GM18951 (cell line): Measurements from ENCODE around the gene STOX2.

Experiments used
- POLR2A ChIP-seq: IDR thresholded peaks from 4 replicates; pipeline ENCODE4 v1.6.1; 2011; ENCODE audit warnings: mild to moderate bottlenecking; ENCODE audit not compliant: insufficient read length, insufficient read depth; ENCODE audit errors: extremely low read depth
- in situ Hi-C: fragments of 300-500 bp; cut with MboI; formaldehyde crosslinking; loops from one replicate; pipeline ENCODE4 v1.12.0; 2022; ENCODE audit warnings: low sequenced_read_pairs, mixed read lengths, inconsistent platforms; ENCODE audit not compliant: unreplicated experiment

Gene STOX2

DNA sequence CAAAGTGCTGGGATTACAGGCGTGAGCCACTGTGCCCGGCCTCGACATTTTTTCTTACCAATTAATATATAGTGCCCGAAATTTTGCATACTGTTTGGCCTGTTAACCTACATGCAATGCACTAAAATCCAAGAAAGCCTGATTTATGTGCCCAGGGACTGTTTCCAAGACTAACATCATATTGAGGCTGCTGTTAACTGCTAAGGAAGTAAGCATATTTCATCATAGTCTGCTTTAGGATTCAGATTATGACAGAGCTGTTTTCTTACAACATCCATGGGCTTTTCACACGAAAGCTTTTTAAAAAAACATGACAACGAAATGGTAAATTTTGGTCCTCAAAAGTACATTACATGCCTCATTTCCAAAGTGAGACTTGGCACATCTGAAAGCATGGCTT, 84.4 kb downstream of the STOX2 start:
- in situ Hi-C loops: no loop called here
- TF ChIP-seq POLR2A: no peak

DNA sequence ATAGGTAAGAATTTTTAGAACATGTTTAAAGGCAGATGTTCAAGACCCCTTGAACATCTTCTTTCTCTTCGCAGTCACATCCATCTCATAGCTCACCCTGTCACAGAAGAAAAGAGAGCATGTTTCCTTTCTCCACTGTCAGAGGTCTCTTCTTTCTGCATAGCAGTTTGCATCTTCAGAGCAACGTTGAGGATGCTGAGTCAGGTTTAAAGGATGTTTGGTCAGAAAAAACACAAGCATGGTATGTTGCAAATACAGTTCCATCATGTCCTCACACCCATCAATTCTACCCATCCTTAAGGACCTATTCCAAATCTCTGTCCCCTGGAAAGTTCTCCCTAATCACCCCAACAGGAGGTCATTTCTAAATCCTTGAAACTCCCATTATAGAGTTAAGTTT, 84.8 kb downstream of the STOX2 start:
- in situ Hi-C loops: no loop called here
- no peak for TF ChIP-seq POLR2A

DNA sequence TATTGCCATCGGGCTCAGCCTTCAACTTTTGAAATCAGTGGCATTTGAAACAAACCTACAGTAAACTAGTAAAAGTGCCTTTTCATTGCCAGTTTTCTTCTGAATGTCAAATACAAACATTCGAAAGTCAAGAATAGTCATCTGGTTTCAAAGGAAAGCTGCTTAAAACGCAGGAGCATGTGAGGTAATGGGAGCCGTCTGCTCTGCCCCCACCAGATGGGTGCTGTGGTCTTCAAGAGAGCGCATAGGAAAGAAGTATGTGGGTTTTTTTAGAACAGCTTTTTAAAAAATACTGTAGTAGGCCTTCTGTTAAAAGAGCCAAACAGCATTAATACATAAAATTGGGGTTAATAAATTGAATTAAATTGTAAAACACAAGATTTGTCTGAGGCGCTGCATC, 88.6 kb downstream of the STOX2 start:
- TF ChIP-seq POLR2A: no peak
- in situ Hi-C loops: no loop called here

DNA sequence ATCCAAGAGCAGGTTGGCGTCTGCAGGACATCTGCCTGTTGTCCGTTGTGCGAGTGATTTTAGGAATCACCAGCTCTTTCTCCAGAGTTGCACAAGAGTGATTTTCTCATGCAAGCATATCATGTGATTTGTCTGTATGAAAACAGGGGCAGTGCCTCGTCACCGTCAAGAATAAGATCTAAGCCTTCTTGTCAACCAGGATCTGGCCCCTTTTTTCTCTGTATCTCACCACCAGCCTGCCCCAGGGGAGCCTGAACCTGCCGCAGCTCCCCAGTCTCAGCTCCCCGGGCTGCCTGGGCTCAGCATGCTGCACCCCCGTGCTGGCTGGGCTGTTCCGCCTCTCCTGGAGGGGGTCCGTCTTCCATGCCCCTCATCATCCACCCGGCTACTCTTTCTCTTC, 90.5 kb downstream of the STOX2 start:
- TF ChIP-seq POLR2A: no peak
- in situ Hi-C loops: no loop called here

DNA sequence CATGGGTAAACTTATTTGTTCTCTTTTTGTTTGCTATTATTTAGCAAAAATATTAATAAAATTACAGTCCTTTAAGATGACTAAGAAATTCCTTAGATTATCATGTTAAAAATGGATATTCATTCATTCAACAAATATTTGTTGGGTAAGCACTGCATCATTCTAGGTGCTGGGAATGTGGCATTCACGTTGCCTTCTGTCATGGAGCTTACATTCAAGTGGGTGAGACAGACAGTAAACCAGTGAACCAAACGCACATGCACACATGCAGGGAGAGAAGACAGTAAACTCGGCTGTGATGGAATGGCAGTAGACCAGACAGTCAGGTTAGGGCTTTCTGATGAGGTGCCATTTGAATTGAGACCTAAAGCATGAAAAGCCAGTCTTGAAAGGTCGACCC, 91.8 kb downstream of the STOX2 start:
- in situ Hi-C loops: no loop called here
- TF ChIP-seq POLR2A: no peak

DNA sequence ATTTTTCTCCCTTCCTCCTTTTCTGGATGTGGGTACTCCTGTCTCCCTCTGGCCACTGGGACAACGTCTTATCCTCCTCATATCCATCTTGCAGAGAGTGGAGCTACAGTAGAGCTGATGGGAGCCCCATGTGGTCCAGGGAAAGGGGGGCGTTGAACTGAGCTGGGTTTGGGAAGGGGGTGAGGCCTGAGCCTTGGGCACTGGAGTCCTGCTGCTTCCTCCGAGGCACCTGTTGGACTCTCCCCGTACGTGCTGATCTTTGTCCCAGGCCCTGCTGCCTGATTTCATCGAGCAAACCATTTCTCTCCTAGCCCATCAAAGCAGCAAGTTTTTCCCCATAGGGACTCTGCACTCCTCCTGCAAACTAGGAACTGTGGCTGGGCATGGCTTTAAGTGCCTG, 94.3 kb downstream of the STOX2 start:
- in situ Hi-C loops: no loop called here
- no peak for TF ChIP-seq POLR2A

DNA sequence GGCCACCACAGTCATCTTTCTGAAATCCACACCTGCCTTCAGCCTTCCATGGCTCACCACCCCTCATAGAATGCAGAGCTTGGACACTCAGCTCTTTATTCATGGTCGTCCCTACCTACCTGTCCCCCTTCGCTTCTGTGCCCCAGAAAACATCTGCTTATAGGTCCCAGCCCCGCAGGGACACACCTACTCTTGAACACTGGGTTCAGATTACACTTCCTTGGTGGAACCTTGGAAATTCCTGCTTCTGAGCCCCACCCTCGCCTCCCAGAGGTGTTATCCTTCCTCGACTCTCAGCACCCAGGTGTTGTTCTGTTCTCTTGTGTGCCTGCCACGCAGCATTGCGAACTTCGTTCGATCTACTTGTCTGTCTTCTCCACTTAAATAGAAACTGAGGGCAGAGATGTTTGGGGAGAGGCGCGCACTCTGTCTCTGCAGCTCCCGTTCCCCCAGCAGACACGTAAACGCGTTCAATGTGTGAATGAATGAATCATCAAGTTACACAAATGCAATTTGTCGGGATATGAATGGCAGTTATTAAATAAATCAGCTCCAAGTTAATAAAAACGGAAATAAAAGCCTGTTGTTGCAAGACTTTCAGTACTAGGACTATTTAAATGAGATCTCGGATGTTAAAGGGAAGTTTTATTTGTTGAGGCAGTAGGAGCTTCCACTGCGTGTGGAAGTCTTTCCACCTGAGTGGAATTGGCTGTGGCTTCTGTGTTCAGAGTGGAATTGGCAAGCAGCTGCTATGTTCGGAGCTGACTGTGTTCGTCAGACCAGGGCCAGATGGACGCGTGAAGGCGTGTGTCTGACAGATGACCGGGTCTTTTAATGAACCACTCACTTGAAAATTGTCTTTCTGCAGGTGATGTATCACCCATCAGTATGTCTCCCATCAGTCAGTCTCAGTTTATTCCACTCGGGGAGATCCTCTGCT, 95.6 kb downstream of the STOX2 start:
- TF ChIP-seq POLR2A: no peak
- in situ Hi-C loops: no loop called here

DNA sequence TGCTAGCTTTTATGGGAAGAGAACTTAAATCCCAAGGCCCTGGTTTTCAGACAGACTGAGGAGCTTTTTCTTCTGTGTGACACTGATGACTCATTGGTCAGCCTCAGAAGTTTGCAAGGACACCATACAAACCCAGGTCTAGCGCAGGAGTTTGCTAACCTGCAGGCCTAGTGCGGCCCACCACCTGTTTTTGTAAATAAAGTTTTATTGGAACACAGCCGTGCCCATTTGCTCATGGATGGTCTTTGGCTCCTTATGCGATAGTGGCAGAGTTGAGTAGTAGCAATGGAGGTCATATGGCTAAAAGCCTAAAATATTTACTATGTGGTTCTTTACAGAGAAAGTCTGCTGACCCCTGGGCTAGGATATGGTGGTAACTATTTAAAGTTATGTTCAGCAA, 98.3 kb downstream of the STOX2 start:
- in situ Hi-C loops: no loop called here
- no peak for TF ChIP-seq POLR2A

DNA sequence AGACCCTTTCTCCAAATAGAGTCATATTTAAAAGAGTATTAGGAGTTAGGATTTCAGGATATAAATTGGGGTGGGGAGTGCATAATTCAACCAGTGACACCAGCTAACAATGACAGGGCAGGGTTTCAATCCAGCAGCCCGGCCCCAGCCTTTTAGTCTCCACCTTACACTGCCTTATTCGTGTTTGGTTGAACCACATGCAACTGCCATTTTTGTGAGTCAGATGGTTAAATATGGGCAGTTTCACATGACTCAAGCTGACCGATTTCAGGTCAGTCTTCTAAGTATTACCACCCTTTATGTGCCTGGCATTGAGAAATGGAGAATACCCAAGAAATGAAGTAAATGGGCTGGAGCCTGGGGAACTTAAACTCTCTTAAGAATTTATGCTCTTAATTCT, 102.8 kb downstream of the STOX2 start:
- in situ Hi-C loops: no loop called here
- no peak for TF ChIP-seq POLR2A

DNA sequence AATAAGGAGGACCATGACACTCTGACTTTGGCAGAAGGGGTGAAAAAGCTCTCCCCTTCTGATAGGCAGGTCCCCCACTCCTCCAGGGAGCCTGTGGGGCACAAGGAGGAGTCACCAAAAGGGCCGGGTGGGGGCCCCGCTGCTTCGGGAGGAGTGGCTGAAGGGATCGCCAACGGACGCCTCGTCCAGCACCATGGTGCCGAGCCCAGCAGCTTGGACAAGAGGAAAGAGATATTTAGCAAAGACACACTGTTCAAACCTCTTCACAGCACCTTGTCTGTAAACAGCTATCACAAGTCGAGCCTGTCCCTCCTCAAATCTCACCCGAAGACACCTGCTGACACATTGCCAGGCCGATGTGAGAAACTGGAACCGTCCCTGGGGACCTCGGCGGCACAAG, 105.6 kb downstream of the STOX2 start:
- TF ChIP-seq POLR2A: no peak

DNA sequence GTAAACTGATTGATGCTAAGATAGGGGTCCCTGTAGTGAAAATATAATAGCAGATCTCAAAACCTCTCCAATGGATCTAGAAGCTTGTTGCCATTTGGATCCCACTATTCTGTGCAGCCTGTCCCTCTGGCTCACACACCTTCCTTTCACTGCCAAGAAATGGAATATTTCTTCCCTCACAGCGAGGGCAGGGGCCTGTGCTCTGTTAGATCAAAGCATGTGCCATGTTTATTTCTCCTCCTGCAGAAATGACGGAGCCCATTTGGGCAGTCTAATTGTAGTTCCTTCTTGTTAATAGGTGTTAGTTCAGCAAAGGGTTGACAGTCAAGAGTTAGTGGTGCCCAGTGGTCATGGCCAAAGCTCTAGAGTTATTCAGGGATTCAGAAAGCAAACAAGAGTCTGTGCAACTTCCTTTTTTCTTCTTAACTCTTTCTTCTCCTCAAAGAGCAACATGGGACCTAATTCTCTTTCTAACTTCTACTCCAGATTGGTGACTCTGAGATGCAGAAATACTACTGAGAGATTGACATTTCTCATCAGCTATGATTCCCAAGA, 106.8 kb downstream of the STOX2 start:
- in situ Hi-C loops: no loop called here
- TF ChIP-seq POLR2A: no peak

More for the DNA sequence above, 105.6 kb downstream of the STOX2 start:
- in situ Hi-C loops: no loop called here

DNA sequence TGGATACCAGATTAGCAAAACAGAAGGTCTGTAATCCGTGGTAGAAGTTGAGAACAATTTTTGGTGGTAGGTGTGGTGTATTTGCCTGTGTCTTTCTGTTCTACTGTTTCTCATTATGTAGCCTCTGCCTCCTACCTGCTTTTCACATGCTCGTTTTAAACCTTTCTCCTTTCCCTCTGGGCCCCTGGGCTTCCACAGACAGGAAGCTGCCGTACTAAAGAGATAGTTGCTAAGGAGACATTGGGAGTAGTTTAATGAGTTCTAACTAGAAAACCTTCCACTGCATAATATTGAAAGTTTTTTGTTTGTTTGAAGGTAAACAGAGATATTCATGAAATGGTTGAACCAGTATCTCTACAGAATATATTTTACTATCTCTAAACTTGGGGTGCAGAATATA, 107.8 kb downstream of the STOX2 start:
- in situ Hi-C loops: no loop called here
- TF ChIP-seq POLR2A: no peak

DNA sequence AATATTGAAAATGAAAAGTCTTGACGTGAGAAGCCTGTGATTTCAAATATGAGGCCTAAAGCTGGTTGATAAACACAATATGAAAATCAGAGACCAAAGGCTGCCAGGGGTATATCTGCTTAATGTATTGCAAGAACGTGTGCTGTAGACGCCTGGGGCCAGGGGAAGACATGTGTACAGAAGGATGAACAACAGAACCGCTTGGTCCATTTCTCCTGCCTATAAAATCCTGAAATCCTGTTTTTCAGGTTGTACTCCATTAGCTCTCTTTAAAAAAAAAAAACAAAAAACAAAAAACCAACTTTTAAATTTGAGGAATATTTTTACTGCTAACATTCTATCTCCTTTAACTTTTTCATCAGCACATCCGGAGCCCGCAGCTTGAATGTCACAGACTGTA, 109.2 kb downstream of the STOX2 start:
- in situ Hi-C loops: no loop called here
- TF ChIP-seq POLR2A: no peak

DNA sequence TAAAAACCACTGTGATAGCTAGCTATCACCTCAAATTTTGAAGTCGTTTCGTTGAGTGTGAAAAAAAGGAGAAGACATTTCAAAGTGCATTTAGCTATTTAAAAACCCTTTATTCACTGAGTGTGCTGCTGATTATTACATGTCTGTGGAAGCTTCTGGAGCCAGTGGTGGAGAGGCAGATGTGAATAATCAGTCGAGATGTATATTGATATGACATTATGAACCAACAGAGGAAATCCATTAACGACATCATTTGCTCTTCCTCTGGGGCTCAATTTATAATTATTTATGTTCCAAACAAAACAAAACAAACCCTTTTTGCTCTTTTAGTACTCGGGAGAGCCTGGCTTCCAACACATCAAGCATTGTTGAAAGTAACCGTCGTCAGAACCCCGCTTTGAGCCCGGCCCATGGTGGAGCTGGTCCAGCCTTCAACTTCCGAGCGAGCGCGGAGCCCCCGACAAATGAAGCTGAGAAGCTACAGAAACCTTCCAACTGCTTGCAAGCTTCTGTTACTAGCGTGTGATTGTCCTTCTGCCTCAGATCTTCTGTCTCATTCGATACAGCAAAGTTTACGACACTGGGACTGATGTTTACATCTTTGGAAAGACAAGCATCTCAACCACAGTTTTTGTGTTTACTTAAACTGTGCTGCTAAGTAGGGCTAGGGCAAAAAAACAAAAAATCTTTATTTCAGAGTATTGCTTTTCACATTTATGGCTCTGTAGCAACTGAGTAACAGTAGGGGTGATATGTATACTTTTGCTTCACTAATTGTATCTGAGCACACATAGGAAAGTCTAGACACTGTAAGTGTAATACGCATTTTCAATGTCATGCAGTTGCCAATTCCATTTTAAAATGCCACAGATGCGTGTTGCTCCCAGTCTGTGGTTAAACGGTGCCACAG, 111.9 kb downstream of the STOX2 start:
- in situ Hi-C loops: no loop called here
- no peak for TF ChIP-seq POLR2A

DNA sequence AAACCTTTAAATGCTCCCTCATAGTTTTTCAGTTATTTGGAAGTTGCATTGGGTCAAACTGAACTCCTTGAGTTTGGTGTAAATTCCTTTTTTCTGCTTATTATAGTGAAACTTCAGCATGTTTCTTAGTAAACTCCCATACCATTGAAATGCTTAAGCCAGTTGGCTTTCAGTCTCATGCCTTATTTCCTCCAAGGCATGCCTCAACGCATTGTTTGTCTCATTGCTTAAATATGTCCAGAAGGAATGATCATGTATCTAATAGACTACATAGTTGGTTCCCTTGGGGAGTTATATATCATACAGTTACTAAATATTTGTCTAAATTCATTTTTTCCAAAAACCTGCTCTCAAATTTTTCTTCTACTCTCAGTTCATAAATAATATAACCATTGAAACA, 114.0 kb downstream of the STOX2 start:
- no peak for TF ChIP-seq POLR2A
- in situ Hi-C loops: no loop called here
